ENCODE results near the gene TSHB.
"Not testable (repeated sequence)": the region's sequence is repeated elsewhere in the genome, so short reads cannot be mapped to it uniquely, and the experiment has no call there.

Gene TSHB

GRCh38 chr1:115012434-115012833, 17.2 kb upstream of the TSHB start:
- TF ChIP-seq, protein P1, sequence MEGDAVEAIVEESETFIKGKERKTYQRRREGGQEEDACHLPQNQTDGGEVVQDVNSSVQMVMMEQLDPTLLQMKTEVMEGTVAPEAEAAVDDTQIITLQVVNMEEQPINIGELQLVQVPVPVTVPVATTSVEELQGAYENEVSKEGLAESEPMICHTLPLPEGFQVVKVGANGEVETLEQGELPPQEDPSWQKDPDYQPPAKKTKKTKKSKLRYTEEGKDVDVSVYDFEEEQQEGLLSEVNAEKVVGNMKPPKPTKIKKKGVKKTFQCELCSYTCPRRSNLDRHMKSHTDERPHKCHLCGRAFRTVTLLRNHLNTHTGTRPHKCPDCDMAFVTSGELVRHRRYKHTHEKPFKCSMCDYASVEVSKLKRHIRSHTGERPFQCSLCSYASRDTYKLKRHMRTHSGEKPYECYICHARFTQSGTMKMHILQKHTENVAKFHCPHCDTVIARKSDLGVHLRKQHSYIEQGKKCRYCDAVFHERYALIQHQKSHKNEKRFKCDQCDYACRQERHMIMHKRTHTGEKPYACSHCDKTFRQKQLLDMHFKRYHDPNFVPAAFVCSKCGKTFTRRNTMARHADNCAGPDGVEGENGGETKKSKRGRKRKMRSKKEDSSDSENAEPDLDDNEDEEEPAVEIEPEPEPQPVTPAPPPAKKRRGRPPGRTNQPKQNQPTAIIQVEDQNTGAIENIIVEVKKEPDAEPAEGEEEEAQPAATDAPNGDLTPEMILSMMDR (IDR thresholded peaks at IDR 0.05; ENCODE audit: control insufficient read depth, extremely low read depth, insufficient read depth): no peak
- H3K4me3 ChIP-seq (ENCODE audit: low read depth, low read length): no peak overlapping the region
- DNase-seq (ENCODE audit: low read depth): no peak

DNA sequence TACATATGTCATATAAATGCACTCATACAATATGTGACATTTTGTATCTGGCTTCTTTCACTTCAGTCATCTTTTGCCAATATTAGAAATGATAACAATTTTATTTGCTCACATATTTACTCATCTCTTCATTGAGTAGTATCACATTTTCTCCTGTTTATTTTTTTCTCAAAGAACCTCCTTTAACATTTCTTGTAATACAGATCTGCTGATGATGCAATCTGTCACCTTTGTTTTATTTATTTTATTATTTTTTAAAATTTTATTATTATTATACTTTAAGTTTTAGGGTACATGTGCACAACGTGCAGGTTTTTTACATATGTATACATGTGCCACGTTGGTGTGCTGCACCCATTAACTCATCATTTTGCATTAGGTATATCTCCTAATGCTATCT, 15.8 kb upstream of the TSHB start:
- no peak for DNase-seq (ENCODE audit: low read depth)
- TF ChIP-seq, protein P1 (IDR thresholded peaks at IDR 0.05; ENCODE audit: control insufficient read depth, extremely low read depth, insufficient read depth): no peak
- no peak overlapping the region for H3K4me3 ChIP-seq (ENCODE audit: low read depth, low read length)

DNA sequence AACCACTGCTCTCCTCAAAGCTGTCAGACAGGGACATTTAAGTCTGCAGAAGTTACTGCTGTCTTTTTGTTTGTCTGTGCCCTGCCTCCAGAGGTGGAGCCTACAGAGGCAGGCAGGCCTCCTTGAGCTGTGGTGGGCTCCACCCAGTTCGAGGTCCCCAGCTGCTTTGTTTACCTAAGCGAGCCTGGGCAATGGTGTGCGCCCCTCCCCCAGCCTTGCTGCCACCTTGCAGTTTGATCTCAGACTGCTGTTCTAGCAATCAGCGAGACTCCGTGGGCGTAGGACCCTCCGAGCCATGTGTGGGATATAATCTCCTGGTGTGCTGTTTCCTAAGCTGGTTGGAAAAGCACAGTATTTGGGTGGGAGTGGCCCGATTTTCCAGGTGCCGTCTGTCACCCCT, 10.1 kb upstream of the TSHB start:
- not testable (repeated sequence) for H3K4me3 ChIP-seq (ENCODE audit: low read depth, low read length); DNase-seq (ENCODE audit: low read depth)

GRCh38 chr1:115021145-115021544, 8.5 kb upstream of the TSHB start:
- H3K4me3 ChIP-seq (ENCODE audit: low read depth, low read length): no peak overlapping the region
- TF ChIP-seq, protein P1 (IDR thresholded peaks at IDR 0.05; ENCODE audit: control insufficient read depth, extremely low read depth, insufficient read depth): no peak
- DNase-seq (ENCODE audit: low read depth): no peak

DNA sequence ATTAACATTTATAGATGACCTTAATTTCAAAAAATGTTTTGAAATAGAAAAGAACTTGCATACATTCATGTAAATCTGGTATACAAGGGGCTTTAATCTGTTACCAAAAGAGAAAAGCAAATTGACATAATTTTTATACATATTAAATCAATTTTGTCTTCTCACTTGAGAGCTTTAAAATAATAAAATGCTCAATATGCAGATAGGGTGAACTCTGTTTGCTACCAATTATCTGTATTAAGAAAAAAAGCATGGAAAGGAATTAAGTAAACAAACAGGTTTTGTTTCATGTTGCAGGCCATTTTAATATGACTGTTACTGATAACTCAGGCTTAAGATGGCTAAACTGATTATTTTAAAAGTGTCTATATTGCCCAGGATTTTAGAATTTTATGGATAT, 6.0 kb upstream of the TSHB start:
- TF ChIP-seq, protein P1 (IDR thresholded peaks at IDR 0.05; ENCODE audit: control insufficient read depth, extremely low read depth, insufficient read depth): no peak

DNA sequence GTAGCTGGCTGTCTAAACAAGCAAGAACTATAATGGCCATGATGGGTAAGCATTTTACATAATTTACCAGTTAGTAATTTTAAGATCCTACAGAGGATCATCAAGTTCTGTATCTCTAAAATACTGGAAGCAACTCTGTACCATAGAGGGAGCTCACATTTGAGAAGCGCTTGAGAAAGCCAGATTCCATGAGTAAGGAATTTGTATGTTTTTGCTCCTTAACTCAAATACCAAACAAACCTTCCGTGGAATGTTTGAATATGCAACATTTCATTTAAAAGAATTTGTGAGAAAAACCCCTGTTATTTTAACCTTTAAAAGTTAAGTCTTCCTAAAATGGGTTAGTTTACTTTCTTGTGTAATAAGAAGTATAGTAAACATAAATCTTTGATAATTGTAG, 2.0 kb downstream of the TSHB start:
- no peak overlapping the region for H3K4me3 ChIP-seq (ENCODE audit: low read depth, low read length)
- no peak for DNase-seq (ENCODE audit: low read depth)
- TF ChIP-seq, protein P1 (IDR thresholded peaks at IDR 0.05; ENCODE audit: control insufficient read depth, extremely low read depth, insufficient read depth): no peak

More for the DNA sequence above, 6.0 kb upstream of the TSHB start:
- H3K4me3 ChIP-seq (ENCODE audit: low read depth, low read length): no peak overlapping the region
- no peak for DNase-seq (ENCODE audit: low read depth)

DNA sequence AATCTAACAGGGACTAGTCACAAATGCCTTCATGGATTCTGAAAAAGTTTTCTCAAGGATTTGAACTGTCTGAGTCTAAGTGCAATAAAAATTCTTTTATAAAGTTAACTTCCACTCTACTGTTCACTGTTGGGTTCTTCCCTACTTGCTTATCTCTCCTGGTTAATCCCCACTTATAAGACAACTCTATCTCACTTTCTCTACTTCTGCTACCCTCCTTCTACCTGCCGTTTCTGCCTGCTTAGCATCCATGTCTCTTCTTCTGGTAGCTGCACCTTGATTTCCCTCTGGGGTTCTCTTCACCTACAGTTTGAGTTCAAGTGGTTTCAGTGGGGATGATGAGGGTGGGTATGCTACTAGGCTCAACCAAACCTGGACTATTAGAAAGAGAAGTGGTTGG, 6.0 kb downstream of the TSHB start:
- TF ChIP-seq, protein P1 (IDR thresholded peaks at IDR 0.05; ENCODE audit: control insufficient read depth, extremely low read depth, insufficient read depth): no peak
- no peak for DNase-seq (ENCODE audit: low read depth)
- no peak overlapping the region for H3K4me3 ChIP-seq (ENCODE audit: low read depth, low read length)

All from LNCaP clone FGC (cell line).